ENCODE data around the gene BPIFB2.

DNA sequence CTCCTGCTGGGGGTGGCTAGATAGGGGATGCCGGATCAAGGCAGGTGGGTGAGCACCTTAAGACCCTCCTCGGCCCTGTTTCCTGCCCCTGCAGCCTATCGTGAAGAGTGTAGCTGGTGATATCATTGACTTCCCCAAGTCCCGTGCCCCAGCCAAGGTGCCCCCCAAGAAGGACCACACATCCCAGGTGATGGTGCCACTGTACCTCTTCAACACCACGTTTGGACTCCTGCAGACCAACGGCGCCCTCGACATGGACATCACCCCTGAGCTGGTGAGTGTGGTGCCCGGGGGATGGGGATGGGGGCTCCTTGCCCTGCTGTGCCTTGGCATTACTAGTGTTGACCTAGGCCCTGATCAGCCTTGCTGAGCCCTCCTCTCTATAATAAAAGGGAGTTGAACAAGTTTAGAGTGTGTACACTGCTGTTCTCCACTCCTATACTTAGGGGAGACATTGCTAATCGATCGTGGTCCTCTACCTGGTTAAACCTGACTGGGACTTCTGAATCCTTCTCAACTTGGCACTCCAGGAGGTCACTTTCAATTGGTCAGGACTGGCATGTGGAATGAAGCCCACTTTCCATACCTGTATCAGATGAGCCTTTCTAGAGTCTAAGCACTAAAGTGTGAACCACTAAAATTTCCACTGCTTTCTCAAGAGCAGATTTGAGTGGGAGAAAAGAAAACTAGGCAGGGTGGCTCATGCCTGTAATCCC lies 57.2 kb downstream of the BPIFB2 start:
- TF ChIP-seq SRF (IDR thresholded peaks at IDR 0.05; ENCODE audit: low read depth): no peak
- TF ChIP-seq, protein P1, sequence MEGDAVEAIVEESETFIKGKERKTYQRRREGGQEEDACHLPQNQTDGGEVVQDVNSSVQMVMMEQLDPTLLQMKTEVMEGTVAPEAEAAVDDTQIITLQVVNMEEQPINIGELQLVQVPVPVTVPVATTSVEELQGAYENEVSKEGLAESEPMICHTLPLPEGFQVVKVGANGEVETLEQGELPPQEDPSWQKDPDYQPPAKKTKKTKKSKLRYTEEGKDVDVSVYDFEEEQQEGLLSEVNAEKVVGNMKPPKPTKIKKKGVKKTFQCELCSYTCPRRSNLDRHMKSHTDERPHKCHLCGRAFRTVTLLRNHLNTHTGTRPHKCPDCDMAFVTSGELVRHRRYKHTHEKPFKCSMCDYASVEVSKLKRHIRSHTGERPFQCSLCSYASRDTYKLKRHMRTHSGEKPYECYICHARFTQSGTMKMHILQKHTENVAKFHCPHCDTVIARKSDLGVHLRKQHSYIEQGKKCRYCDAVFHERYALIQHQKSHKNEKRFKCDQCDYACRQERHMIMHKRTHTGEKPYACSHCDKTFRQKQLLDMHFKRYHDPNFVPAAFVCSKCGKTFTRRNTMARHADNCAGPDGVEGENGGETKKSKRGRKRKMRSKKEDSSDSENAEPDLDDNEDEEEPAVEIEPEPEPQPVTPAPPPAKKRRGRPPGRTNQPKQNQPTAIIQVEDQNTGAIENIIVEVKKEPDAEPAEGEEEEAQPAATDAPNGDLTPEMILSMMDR (IDR thresholded peaks at IDR 0.05 in 2 of 3, conservative IDR thresholded peaks at IDR 0.05 in 1 of 3; ENCODE audit: borderline replicate concordance in 1 of 3, insufficient read depth in 1 of 3, low read depth in 2 of 3, low read length in 2 of 3): no peak
- no peak for TF ChIP-seq POLR2AphosphoS5 (IDR thresholded peaks at IDR 0.05; ENCODE audit: low read depth, low read length)

Measured in HCT116 (cell line).